ENCODE measurements around the gene PLSCR3.
A peak's percentile ranks its signal among the peaks of the same experiment; 100 is the strongest.

Gene PLSCR3

GRCh38 chr17:7351665-7352502 is 42.4 kb downstream of the PLSCR3 start, which contains the start of gene KCTD11:
KCTD11 (plus strand) TSS chr17:7352162.
- no peak for TF ChIP-seq CTCF (IDR thresholded peaks at IDR 0.05; ENCODE audit: low read length, missing control alignments)
- H3K4me3 ChIP-seq (replicated peaks; ENCODE audit: low read depth, low read length) = peak within 1 kb of the TSS; percentile 77
- peak; percentile 88 for DNase-seq (ENCODE audit: low read depth)

- no peak for TF ChIP-seq CTCF (IDR thresholded peaks at IDR 0.05; ENCODE audit: low read length, missing control alignments)
- no peak for DNase-seq (ENCODE audit: low read depth)
Observed at GRCh38 chr17:7348478-7349242, 45.7 kb downstream of the PLSCR3 start.

DNA sequence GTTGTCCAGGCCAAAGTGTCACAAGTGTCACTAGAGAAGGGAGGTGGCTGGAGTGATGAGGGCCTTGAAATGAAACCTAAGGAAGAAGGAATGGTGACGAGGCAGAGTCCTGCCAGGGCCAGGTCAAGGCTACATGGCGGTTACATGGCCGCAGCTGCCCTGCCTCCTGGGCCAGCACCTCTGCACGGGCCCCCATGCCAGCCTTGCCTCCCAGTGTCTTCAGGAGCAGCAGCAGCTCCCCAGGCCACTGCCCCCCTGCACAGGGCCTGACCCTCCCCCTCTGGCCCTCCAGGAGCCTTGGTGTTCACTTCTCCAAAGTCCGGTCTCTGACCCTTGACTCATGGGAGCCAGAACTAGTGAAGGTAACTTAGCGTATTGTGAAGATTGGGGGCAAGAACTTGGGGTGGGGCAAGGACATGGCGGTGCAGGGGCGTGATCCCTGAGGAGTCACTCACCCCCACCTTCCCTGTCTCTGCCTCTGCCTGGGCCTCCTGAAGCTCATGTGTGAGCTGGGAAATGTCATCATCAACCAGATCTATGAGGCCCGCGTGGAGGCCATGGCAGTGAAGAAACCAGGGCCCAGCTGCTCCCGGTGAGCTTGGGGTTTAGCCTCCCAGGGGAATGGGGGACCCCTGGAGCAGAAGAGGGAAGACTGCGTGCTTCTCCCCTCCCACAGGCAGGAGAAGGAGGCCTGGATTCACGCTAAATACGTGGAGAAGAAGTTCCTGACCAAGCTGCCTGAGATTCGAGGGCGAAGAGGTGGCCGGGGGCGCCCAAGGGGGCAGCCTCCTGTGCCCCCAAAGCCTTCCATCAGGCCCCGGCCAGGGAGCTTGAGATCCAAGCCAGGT is 46.5 kb downstream of the PLSCR3 start:
- no peak overlapping the region for H3K4me3 ChIP-seq (replicated peaks; ENCODE audit: low read depth, low read length)
- DNase-seq (ENCODE audit: low read depth) = no peak
- no peak for TF ChIP-seq CTCF (IDR thresholded peaks at IDR 0.05; ENCODE audit: low read length, missing control alignments)

More at GRCh38 chr17:7348478-7349242, 45.7 kb downstream of the PLSCR3 start:
- no peak overlapping the region for H3K4me3 ChIP-seq (replicated peaks; ENCODE audit: low read depth, low read length)

- DNase-seq (ENCODE audit: low read depth) = no peak
- TF ChIP-seq CTCF (IDR thresholded peaks at IDR 0.05; ENCODE audit: low read length, missing control alignments) = no peak
- H3K4me3 ChIP-seq (replicated peaks; ENCODE audit: low read depth, low read length) = no peak overlapping the region
Observed at GRCh38 chr17:7346761-7347614, 47.3 kb downstream of the PLSCR3 start.

DNA sequence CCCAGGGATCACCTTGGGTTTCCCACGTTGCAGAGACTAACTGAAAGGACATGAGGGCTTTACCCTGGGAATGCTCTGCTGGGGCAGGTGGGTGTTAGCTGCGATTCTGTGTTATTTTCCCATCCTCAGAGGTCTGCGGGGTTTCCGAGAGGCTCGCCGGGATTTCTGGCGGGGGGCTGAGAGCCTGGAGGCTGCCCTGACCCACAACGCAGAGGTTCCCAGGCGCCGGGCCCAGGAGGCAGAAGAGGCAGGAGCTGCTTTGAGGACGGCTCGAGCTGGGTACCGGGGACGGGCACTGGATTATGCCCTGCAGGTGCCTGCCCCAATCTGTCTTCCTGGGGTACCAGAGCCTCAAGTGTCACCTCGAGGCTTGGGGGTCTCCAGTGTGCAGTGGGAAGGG is 51.1 kb downstream of the PLSCR3 start:
- TF ChIP-seq CTCF (IDR thresholded peaks at IDR 0.05; ENCODE audit: low read length, missing control alignments) = no peak
- no peak overlapping the region for H3K4me3 ChIP-seq (replicated peaks; ENCODE audit: low read depth, low read length)
- DNase-seq (ENCODE audit: low read depth) = no peak

- no peak for TF ChIP-seq CTCF (IDR thresholded peaks at IDR 0.05; ENCODE audit: low read length, missing control alignments)
- DNase-seq (ENCODE audit: low read depth) = no peak
- H3K4me3 ChIP-seq (replicated peaks; ENCODE audit: low read depth, low read length) = no peak overlapping the region
Observed at GRCh38 chr17:7341842-7342241, 52.5 kb downstream of the PLSCR3 start.
